Pancreas (tissue), 10 donors: ENCODE data around the gene SMIM28. TPM values are rescaled to one million over a fixed set of nuclear protein-coding genes. Genes with fewer than 3 reads are reported as not detected.

Experiments
- ATAC-seq, 4 donors: fragments of 200-7000 bp; cut with Tn5 transposase; one replicate each; pipeline versions ENCODE4 v1.8.0 to v1.9.1; 2020; ENCODE audit warnings: mild to moderate bottlenecking in 4 of 4, moderate library complexity in 4 of 4
- DNase-seq, 6 donors: peaks; one replicate each; pipeline ENCODE4 v3.0.0-alpha.2; 2020
- FAIRE-seq: peaks from 2 replicates; lab custom pipeline; 2012; peaks lifted over from hg19 to GRCh38; lab: Jason Lieb, UNC
- H3K27ac ChIP-seq, 4 donors: fragments of 200-600 bp; sonication (generic); 1 replicate in 3 of 4; 2 replicates in 1 of 4; pipeline versions ENCODE4 v1.5.0 to v1.8.0; 2020
- H3K27me3 ChIP-seq, 4 donors: fragments of 200-600 bp; one replicate each; pipeline ENCODE4 v1.8.0; 2021
- H3K36me3 ChIP-seq, 3 donors: fragments of 200-600 bp; sonication (generic) in 1 of 3; one replicate each; pipeline versions ENCODE4 v1.5.0 to v1.8.0; 2020 to 2021
- H3K4me1 ChIP-seq, 3 donors: fragments of 200-600 bp; one replicate each; pipeline ENCODE4 v1.8.0; 2021
- H3K4me3 ChIP-seq, 4 donors: fragments of 200-600 bp; sonication (generic) in 2 of 4; one replicate each; pipeline versions ENCODE4 v1.5.0 to v1.8.0; 2020 to 2021
- H3K9me3 ChIP-seq, 4 donors: fragments of 200-600 bp; one replicate each; pipeline ENCODE4 v1.8.0; 2021
- WGBS, 2 donors: extraction: QIAGEN DNeasy Blood & Tissue Kit; methylation state at CpG; one replicate each; pipeline ENCODE4 v1.1.7; 2013; 5-methylcytosine and 5-hydroxymethylcytosine counted together
- intact Hi-C, 3 donors: fragments of 100-400 bp; cut with DNase I; formaldehyde crosslinking; loops; one replicate each; pipeline versions ENCODE4 v1.11.1 to v1.14.2; 2022
- polyA plus RNA-seq, 2 donors: library from polyadenylated mRNA; stranded (reverse); fragments of 200-250 nt; gene quantifications; one replicate each; pipeline ENCODE4 v1.2.3, GENCODE V29; 2013
- total RNA-seq, 6 donors: library from RNA; stranded (reverse); fragmentation: NEBNext Ultra II Directional in 4 of 6; extraction: Animal tissue kit (Norgen Biotek cat#: 25700) in 4 of 6; gene quantifications; one replicate each; pipeline versions ENCODE4 v1.2.1 to v1.2.4, GENCODE V29; 2021 to 2023
- TF ChIP-seq, protein P1 (sequence below), 4 donors: fragments of 200-600 bp; sonication (generic) in 3 of 4; IDR thresholded peaks; one replicate each; pipeline versions ENCODE4 v1.5.0 to v1.8.0; 2021; ENCODE audit warnings: antibody characterized with exemption in 4 of 4
- donor health status: healthy with polysubstance abuse.
- donor health status: DM: no; HTN: no; CAD: no; lungs with moderate emphysema.
- donor health status: DM: no; HTN: no; CAD: no.
- donor health status: control.
- donor health status: control.
- donor health status: Bipolar disorder and iron deficiency.
- donor health status: DM: yes; HTN: yes; CAD: no.
- donor health status: DM: no; HTN: no; CAD: no.
- donor health status: DM: no; HTN: no; CAD: no.
- donor health status: DM: yes; HTN: yes; CAD: no.

Gene SMIM28
- total RNA-seq (not detected), polyA plus RNA-seq (not detected)

GRCh38 chr6:138377844-138378243, at the start of gene SMIM28:
SMIM28 (plus strand) TSS chr6:138377905; CDS start chr6:138378073, 168 bp downstream.
- 76 to 81% methylated on average over 6 of the region's 6 CpGs for WGBS, 2 donors
- intact Hi-C loops: no loop called here
- ATAC-seq (no peak), DNase-seq (no peak), FAIRE-seq (no peak)
- Histone ChIP-seq H3K27me3 (no peaks in the 10 kb centered on the region), H3K4me3 (no peak within 1 kb of the TSS), H3K36me3 (no peaks in the 10 kb centered on the region), H3K27ac (no peak within 1 kb of the TSS), H3K4me1 (peaks cover 0 to 6% (median 0%) of the 10 kb centered on the region in 3 donors), H3K9me3 (no peaks in the 10 kb centered on the region)
- TF ChIP-seq, protein P1, sequence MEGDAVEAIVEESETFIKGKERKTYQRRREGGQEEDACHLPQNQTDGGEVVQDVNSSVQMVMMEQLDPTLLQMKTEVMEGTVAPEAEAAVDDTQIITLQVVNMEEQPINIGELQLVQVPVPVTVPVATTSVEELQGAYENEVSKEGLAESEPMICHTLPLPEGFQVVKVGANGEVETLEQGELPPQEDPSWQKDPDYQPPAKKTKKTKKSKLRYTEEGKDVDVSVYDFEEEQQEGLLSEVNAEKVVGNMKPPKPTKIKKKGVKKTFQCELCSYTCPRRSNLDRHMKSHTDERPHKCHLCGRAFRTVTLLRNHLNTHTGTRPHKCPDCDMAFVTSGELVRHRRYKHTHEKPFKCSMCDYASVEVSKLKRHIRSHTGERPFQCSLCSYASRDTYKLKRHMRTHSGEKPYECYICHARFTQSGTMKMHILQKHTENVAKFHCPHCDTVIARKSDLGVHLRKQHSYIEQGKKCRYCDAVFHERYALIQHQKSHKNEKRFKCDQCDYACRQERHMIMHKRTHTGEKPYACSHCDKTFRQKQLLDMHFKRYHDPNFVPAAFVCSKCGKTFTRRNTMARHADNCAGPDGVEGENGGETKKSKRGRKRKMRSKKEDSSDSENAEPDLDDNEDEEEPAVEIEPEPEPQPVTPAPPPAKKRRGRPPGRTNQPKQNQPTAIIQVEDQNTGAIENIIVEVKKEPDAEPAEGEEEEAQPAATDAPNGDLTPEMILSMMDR (IDR thresholded peaks at IDR 0.05): no peak

GRCh38 chr6:138328210-138328609, 49.5 kb upstream of the SMIM28 start:
- 72 to 74% methylated on average over 3 of the region's 3 CpGs for whole genome bisulfite sequencing, 2 donors
- FAIRE-seq (no peak), ATAC-seq (no peak), DNase-seq (no peak)
- TF ChIP-seq, protein P1 (IDR thresholded peaks at IDR 0.05): no peak
- no peak overlapping the region for H3K4me3 ChIP-seq
- no peaks in the 10 kb centered on the region for H3K27me3 ChIP-seq
- peaks cover 0 to 18% (median 7%) of the 10 kb centered on the region in 3 donors for H3K36me3 ChIP-seq
- intact Hi-C loops: no loop called here
- no peaks in the 10 kb centered on the region for H3K4me1 ChIP-seq
- H3K27ac ChIP-seq: no peak overlapping the region
- no peaks in the 10 kb centered on the region for H3K9me3 ChIP-seq

DNA sequence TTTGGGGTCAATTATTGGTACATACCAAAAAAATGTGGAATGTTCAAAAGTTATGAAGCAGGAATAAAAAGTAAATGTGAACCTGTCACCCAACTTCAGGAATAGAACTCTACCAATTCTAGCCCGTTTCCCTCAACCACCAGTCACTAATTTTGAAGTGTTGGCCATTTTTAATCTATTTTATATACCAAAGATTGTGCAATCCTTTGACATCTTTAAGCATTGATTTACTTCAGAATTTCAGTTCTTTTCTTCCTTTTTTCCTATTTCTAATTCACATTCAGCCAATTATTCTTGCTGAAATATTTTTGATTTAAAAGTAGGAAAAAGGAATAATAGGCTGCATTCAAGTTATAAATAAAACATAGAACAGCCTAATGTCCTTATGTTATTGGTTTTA, 46.9 kb upstream of the SMIM28 start:
- ATAC-seq: no peak
- no peaks in the 10 kb centered on the region for H3K9me3 ChIP-seq

DNA sequence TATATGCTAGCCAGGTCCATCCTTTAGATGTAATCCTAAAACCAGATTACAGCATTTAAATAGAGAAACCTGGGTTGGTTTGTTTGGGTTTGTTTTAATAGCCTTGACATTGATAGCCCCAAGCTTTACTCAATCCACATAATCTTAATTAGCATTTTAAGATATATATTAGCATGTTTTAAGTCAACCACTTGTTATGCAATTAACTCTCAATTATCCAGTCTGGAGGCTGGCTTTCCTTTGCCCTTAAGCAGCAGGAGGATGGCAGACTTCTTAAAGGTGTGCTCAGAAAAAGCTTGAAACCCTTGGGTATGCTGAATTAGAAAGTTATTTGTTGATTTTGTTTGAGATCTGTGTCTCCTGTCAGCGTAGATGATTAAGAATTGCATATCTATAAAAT, 46.3 kb upstream of the SMIM28 start:
- FAIRE-seq (no peak), ATAC-seq (no peak), DNase-seq (no peak)
- Histone ChIP-seq H3K36me3 (peaks cover 0 to 28% (median 3%) of the 10 kb centered on the region in 3 donors), H3K27me3 (no peaks in the 10 kb centered on the region), H3K27ac (no peak overlapping the region), H3K9me3 (no peaks in the 10 kb centered on the region), H3K4me3 (no peak overlapping the region), H3K4me1 (no peaks in the 10 kb centered on the region)
- intact Hi-C loops: no loop called here
- 74 to 78% methylated on average over 1 of the region's 1 CpG for WGBS, 2 donors
- TF ChIP-seq, protein P1 (IDR thresholded peaks at IDR 0.05): no peak

More for the DNA sequence above, 46.9 kb upstream of the SMIM28 start:
- Histone ChIP-seq H3K4me1 (no peaks in the 10 kb centered on the region), H3K4me3 (no peak overlapping the region), H3K27ac (no peak overlapping the region), H3K36me3 (peaks cover 0 to 23% (median 3%) of the 10 kb centered on the region in 3 donors), H3K27me3 (no peaks in the 10 kb centered on the region)
- FAIRE-seq (no peak), DNase-seq (no peak)
- 95 to 97% methylated on average over 1 of the region's 1 CpG for WGBS, 2 donors
- intact Hi-C loops: no loop called here
- TF ChIP-seq, protein P1 (IDR thresholded peaks at IDR 0.05): no peak

DNA sequence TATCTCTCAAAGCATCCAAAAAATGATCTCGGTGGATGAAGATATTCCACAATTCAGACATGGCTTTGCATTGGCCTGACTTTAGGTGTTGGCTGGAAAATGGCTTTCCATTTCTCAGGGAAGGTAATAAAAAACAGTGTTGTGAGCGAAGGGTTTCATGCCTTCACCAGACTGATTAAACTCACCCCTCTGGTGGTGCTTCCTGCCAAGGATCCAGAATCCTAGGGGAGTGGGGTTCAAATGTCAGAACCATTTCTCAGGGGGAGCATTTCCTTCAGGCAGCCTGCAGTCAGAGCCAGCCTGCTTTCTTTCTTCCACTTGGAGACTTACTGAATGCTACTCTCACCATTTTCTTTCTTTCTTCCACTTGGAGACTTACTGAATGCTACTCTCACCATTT, 45.7 kb upstream of the SMIM28 start:
- no peak for FAIRE-seq
- no peak for DNase-seq

More for the DNA sequence above, 45.7 kb upstream of the SMIM28 start:
- peaks cover 0 to 33% (median 3%) of the 10 kb centered on the region in 3 donors for H3K36me3 ChIP-seq
- H3K27ac ChIP-seq: no peak overlapping the region
- no peak for ATAC-seq
- no peaks in the 10 kb centered on the region for H3K9me3 ChIP-seq
- H3K4me3 ChIP-seq: no peak overlapping the region
- H3K4me1 ChIP-seq: no peaks in the 10 kb centered on the region
- H3K27me3 ChIP-seq: no peaks in the 10 kb centered on the region
- WGBS, 2 donors: 75 to 79% methylated on average over 2 of the region's 2 CpGs
- TF ChIP-seq, protein P1 (IDR thresholded peaks at IDR 0.05): no peak
- intact Hi-C loops: no loop called here
